Endothelial cell of umbilical vein (primary cell): ENCODE measurements around the gene C4orf50.

ENCODE experiments used
- EZH2 ChIP-seq: IDR thresholded peaks from 2 replicates; pipeline ENCODE4 v1.6.1; 2012; ENCODE audit warnings: borderline replicate concordance, low read depth, mild to moderate bottlenecking, moderate library complexity, low read length, inconsistent platforms; ENCODE audit not compliant: severe bottlenecking
- FOS ChIP-seq: IDR thresholded peaks from 2 replicates; pipeline ENCODE4 v1.6.1; 2011; ENCODE audit warnings: mild to moderate bottlenecking, low read length, moderate library complexity, borderline replicate concordance; ENCODE audit not compliant: insufficient read depth
- JUN ChIP-seq: IDR thresholded peaks from 2 replicates; pipeline ENCODE4 v1.6.1; 2011; ENCODE audit warnings: borderline replicate concordance, low read depth; ENCODE audit not compliant: insufficient read length, insufficient read depth
- POLR2A ChIP-seq: IDR thresholded peaks from 2 replicates; pipeline ENCODE4 v1.6.1; 2012; ENCODE audit warnings: low read depth, mild to moderate bottlenecking, control low read depth, low read length
- POLR2AphosphoS5 ChIP-seq: IDR thresholded peaks from 2 replicates; pipeline ENCODE4 v1.6.1; 2012; ENCODE audit warnings: low read depth, mild to moderate bottlenecking, control low read depth, low read length, moderate library complexity; ENCODE audit not compliant: insufficient read depth
- TF ChIP-seq, protein P1 (sequence below), 2 donors: IDR thresholded peaks; 1 replicate in 1 of 2; 2 replicates in 1 of 2; pipeline ENCODE4 v1.5.1; 2011; ENCODE audit warnings: low read length in 2 of 2, mild to moderate bottlenecking in 2 of 2, moderate library complexity in 2 of 2, control low read depth in 1 of 2, inconsistent platforms in 1 of 2, low read depth in 1 of 2; ENCODE audit not compliant: insufficient read depth in 1 of 2; ENCODE audit errors: extremely low read depth in 1 of 2
- TF ChIP-seq, protein P2 (sequence below): IDR thresholded peaks from 2 replicates; pipeline ENCODE4 v1.6.1; 2011; ENCODE audit not compliant: insufficient read depth, insufficient read length

DNA sequence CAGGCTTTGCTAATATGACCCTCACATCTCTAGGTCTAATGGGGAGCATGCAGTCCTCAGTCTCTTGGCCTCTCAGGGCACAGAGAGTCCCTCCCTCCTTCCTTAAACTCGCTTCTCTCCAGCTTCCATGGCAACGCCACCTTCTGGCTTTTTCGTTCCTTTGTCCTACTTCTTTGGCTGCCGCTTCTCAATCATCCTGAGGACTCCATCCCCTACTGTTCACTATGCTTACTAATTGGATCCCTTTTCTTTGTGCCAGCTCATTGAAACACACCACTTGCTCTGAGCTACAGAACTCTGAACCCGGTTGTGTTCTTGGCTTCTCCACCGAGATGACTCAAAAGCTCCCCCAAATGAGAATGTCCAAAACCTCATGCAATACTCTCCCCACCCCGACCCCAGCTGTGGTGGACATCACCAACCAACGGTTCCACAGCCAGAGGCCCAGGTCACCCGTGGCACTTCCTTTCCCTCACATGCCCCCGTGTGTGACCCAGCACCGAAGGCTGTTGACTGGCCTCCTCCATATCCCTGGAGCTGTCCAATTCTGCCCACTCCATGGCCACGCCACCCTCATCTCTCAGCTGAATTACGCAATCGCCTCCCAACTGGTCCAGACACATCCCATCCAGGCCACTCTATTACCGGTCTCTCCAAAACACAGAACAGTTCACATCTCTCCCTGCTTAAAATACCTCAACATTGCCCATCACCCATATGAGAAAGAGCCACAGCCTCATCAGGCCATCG is 160.0 kb downstream of the C4orf50 start:
- TF ChIP-seq POLR2A = no peak
- no peak for TF ChIP-seq EZH2
- no peak for TF ChIP-seq FOS
- TF ChIP-seq, protein P1, sequence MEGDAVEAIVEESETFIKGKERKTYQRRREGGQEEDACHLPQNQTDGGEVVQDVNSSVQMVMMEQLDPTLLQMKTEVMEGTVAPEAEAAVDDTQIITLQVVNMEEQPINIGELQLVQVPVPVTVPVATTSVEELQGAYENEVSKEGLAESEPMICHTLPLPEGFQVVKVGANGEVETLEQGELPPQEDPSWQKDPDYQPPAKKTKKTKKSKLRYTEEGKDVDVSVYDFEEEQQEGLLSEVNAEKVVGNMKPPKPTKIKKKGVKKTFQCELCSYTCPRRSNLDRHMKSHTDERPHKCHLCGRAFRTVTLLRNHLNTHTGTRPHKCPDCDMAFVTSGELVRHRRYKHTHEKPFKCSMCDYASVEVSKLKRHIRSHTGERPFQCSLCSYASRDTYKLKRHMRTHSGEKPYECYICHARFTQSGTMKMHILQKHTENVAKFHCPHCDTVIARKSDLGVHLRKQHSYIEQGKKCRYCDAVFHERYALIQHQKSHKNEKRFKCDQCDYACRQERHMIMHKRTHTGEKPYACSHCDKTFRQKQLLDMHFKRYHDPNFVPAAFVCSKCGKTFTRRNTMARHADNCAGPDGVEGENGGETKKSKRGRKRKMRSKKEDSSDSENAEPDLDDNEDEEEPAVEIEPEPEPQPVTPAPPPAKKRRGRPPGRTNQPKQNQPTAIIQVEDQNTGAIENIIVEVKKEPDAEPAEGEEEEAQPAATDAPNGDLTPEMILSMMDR (IDR thresholded peaks at IDR 0.05; ENCODE audit: extremely low read depth in 1 of 2, insufficient read depth in 1 of 2, low read depth in 1 of 2, low read length in 2 of 2) = no peak
- TF ChIP-seq JUN = no peak
- TF ChIP-seq, protein P2, sequence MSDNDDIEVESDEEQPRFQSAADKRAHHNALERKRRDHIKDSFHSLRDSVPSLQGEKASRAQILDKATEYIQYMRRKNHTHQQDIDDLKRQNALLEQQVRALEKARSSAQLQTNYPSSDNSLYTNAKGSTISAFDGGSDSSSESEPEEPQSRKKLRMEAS = no peak
- TF ChIP-seq POLR2AphosphoS5 = no peak
